GM06990 (cell line): Measurements from ENCODE around the gene RC3H1.
"Not testable (repeated sequence)": the region's sequence is repeated elsewhere in the genome, so short reads cannot be mapped to it uniquely, and the experiment has no call there.

Experiments
- DNase-seq: peaks from one replicate; pipeline ENCODE4 v3.0.0-alpha.2; 2011; ENCODE audit not compliant: insufficient read length; ENCODE audit errors: extremely low read depth
- H3K27me3 ChIP-seq: replicated peaks from 2 replicates; pipeline ENCODE4 v1.6.0; 2011; ENCODE audit warnings: low read length; ENCODE audit not compliant: control insufficient read depth, insufficient read depth
- H3K36me3 ChIP-seq: 2 replicates; pipeline ENCODE4 v1.5.1; 2011; ENCODE audit warnings: low read length; ENCODE audit not compliant: control insufficient read depth, insufficient read depth
- H3K4me3 ChIP-seq: replicated peaks from 2 replicates; pipeline ENCODE4 v1.5.1; 2011; ENCODE audit warnings: low read depth, mild to moderate bottlenecking, control low read depth, low read length
- TF ChIP-seq, protein P1 (sequence below): IDR thresholded peaks from 2 replicates; pipeline ENCODE4 v1.5.1; 2011; ENCODE audit warnings: low read length, control low read depth, mild to moderate bottlenecking, inconsistent platforms; ENCODE audit not compliant: insufficient read depth, poor library complexity, severe bottlenecking

Gene RC3H1

DNA sequence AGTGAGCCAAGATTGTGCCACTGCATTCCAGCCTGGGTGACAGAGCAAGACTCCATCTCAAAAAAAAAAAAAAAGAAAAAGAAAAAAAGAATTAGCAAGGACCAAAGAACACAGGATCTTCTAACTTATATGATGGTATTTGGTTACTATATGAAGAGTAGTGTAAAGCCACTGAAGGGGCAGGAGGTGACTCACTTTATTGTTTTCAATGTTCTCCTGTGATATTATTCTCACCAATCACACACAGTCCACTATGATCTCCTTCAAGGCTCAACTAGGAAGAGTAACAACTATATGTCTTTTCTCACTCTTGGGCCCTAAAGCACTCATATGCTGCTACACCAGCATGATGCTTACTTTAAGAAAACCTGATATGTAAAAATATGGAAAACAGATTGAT, 26.7 kb downstream of the RC3H1 start:
- TF ChIP-seq, protein P1, sequence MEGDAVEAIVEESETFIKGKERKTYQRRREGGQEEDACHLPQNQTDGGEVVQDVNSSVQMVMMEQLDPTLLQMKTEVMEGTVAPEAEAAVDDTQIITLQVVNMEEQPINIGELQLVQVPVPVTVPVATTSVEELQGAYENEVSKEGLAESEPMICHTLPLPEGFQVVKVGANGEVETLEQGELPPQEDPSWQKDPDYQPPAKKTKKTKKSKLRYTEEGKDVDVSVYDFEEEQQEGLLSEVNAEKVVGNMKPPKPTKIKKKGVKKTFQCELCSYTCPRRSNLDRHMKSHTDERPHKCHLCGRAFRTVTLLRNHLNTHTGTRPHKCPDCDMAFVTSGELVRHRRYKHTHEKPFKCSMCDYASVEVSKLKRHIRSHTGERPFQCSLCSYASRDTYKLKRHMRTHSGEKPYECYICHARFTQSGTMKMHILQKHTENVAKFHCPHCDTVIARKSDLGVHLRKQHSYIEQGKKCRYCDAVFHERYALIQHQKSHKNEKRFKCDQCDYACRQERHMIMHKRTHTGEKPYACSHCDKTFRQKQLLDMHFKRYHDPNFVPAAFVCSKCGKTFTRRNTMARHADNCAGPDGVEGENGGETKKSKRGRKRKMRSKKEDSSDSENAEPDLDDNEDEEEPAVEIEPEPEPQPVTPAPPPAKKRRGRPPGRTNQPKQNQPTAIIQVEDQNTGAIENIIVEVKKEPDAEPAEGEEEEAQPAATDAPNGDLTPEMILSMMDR, result no peak
- DNase-seq, result no peak
- H3K27me3 ChIP-seq, result no peaks in the 10 kb centered on the region
- peaks cover 5% of the 10 kb centered on the region for H3K36me3 ChIP-seq
- H3K4me3 ChIP-seq, result no peak overlapping the region

- not testable (repeated sequence) for H3K36me3 ChIP-seq, DNase-seq, H3K27me3 ChIP-seq, H3K4me3 ChIP-seq
Observed at GRCh38 chr1:173993948-173994347, 28.2 kb downstream of the RC3H1 start.

GRCh38 chr1:173988068-173988467, 34.1 kb downstream of the RC3H1 start:
- no peak for DNase-seq
- TF ChIP-seq, protein P1, result no peak
- H3K4me3 ChIP-seq, result no peak overlapping the region
- peaks cover 5% of the 10 kb centered on the region for H3K36me3 ChIP-seq
- H3K27me3 ChIP-seq, result no peaks in the 10 kb centered on the region

GRCh38 chr1:173986951-173987350, 35.2 kb downstream of the RC3H1 start:
- Histone ChIP-seq H3K36me3 (peaks cover 5% of the 10 kb centered on the region), H3K27me3 (no peaks in the 10 kb centered on the region), H3K4me3 (no peak overlapping the region)
- DNase-seq, result no peak
- TF ChIP-seq, protein P1, result no peak

- no peak overlapping the region for H3K4me3 ChIP-seq
- TF ChIP-seq, protein P1, result no peak
- peaks cover 2% of the 10 kb centered on the region; the same call in 1 of the 2 replicates for H3K36me3 ChIP-seq
- no peaks in the 10 kb centered on the region for H3K27me3 ChIP-seq
- no peak for DNase-seq
Observed at GRCh38 chr1:173970252-173970651, 51.9 kb downstream of the RC3H1 start.

DNA sequence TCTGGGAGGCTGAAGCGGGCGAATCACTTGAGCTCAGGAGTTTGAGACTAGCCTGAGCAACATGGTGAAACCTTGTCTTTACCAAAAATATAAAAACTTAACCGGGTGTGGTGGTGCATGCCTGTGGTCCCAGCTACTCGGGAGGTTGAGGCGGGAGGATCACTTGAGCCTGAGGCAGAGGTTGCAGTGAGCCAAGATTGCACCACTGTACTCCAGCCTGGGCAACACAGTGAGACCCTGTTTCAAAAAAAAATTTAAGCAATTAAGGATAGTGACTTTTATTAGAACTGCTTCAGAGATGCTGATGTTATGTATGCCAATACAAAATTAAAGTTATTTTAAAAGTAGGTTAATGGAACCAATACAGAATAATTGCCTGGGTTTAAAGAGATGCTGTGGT, 56.3 kb downstream of the RC3H1 start:
- not testable (repeated sequence) for H3K4me3 ChIP-seq, DNase-seq, H3K36me3 ChIP-seq, H3K27me3 ChIP-seq

- no peak for DNase-seq
- peaks cover 8% of the 10 kb centered on the region for H3K36me3 ChIP-seq
- no peak overlapping the region for H3K4me3 ChIP-seq
- TF ChIP-seq, protein P1, result no peak
- H3K27me3 ChIP-seq, result no peaks in the 10 kb centered on the region
Observed at GRCh38 chr1:173963477-173963876, 58.7 kb downstream of the RC3H1 start.
